Gastrocnemius medialis (tissue), 4 donors: Measurements from ENCODE around the gene CA6. TPM values are rescaled to one million over a fixed set of nuclear protein-coding genes. Genes with fewer than 3 reads are reported as not detected.

Experiments
- ATAC-seq, 2 donors: fragments of 150-250 bp; one replicate each; pipeline ENCODE4 v1.9.1; 2016
- DNase-seq, 2 donors: peaks; one replicate each; pipeline ENCODE4 v3.0.0-alpha.2; 2019
- H3K27ac ChIP-seq, 4 donors: fragments of 200-600 bp; sonication (generic); 1 replicate in 1 of 4; 2 replicates in 3 of 4; pipeline ENCODE4 v1.5.1; 2016 to 2018; ENCODE audit warnings: mild to moderate bottlenecking in 2 of 4, moderate library complexity in 1 of 4
- H3K27me3 ChIP-seq, 3 donors: fragments of 200-600 bp; sonication (generic) in 2 of 3; 1 replicate in 1 of 3; 2 replicates in 2 of 3; pipeline versions ENCODE4 v1.5.1 to v1.6.0; 2016 to 2019; ENCODE audit warnings: mild to moderate bottlenecking in 1 of 3, moderate library complexity in 1 of 3
- H3K36me3 ChIP-seq, 2 donors: fragments of 200-600 bp; sonication (generic) in 1 of 2; one replicate each; pipeline ENCODE4 v1.5.1; 2017 to 2018
- H3K4me1 ChIP-seq, 2 donors: fragments of 200-600 bp; sonication (generic) in 1 of 2; one replicate each; pipeline ENCODE4 v1.5.1; 2016 to 2017; ENCODE audit warnings: mild to moderate bottlenecking in 2 of 2
- H3K4me3 ChIP-seq, 4 donors: fragments of 200-600 bp; sonication (generic) in 3 of 4; 1 replicate in 1 of 4; 2 replicates in 3 of 4; pipeline ENCODE4 v1.5.1; 2016 to 2019; ENCODE audit warnings: mild to moderate bottlenecking in 2 of 4
- H3K9me3 ChIP-seq, 3 donors: fragments of 200-600 bp; sonication (generic) in 2 of 3; 1 replicate in 1 of 3; 2 replicates in 2 of 3; pipeline ENCODE4 v1.5.1; 2016 to 2019
- POLR2A ChIP-seq, 2 donors: fragments of 450-650 bp; IDR thresholded peaks; one replicate each; pipeline ENCODE4 v1.6.1; 2017; ENCODE audit warnings: antibody characterized with exemption in 2 of 2, mild to moderate bottlenecking in 2 of 2, moderate library complexity in 2 of 2
- in situ Hi-C, 4 donors: fragments of 200-750 bp; cut with MboI; loops; one replicate each; pipeline versions ENCODE4 v1.15.0 to v1.8.0; 2017; ENCODE audit warnings: low sequenced_read_pairs in 4 of 4
- intact Hi-C: fragments of 100-400 bp; cut with DNase I; formaldehyde crosslinking; loops from one replicate; pipeline ENCODE4 v1.15.1; 2023; ENCODE audit warnings: low total_unique reads
- total RNA-seq, 4 donors: library from RNA; depleted of rRNA; stranded (reverse); fragments of >200 nt; gene quantifications; one replicate each; pipeline versions ENCODE4 v1.1.0 to v1.2.3, GENCODE V29; 2016
- TF ChIP-seq, protein P1 (sequence below), 5 experiments: fragments of 450-650 bp in 3 of 5; fragments of 200-600 bp in 2 of 5; sonication (generic) in 2 of 5; IDR thresholded peaks in 4 of 5; conservative IDR thresholded peaks in 1 of 5; 1 replicate in 4 of 5; 2 replicates in 1 of 5; pipeline ENCODE4 v1.5.1; 2016 to 2019; ENCODE audit warnings: antibody characterized with exemption in 5 of 5, mild to moderate bottlenecking in 3 of 5, moderate library complexity in 3 of 5

CA6 gene
- total RNA-seq, 4 donors from 2014 or later, result not detected

GRCh38 chr1:8947127-8947691 is 1.5 kb downstream of the CA6 start:
- in situ Hi-C loops, result no loop called here
- H3K27me3 ChIP-seq, result no peaks in the 10 kb centered on the region

GRCh38 chr1:8950309-8950708 is 4.6 kb downstream of the CA6 start:
- TF ChIP-seq, protein P1, sequence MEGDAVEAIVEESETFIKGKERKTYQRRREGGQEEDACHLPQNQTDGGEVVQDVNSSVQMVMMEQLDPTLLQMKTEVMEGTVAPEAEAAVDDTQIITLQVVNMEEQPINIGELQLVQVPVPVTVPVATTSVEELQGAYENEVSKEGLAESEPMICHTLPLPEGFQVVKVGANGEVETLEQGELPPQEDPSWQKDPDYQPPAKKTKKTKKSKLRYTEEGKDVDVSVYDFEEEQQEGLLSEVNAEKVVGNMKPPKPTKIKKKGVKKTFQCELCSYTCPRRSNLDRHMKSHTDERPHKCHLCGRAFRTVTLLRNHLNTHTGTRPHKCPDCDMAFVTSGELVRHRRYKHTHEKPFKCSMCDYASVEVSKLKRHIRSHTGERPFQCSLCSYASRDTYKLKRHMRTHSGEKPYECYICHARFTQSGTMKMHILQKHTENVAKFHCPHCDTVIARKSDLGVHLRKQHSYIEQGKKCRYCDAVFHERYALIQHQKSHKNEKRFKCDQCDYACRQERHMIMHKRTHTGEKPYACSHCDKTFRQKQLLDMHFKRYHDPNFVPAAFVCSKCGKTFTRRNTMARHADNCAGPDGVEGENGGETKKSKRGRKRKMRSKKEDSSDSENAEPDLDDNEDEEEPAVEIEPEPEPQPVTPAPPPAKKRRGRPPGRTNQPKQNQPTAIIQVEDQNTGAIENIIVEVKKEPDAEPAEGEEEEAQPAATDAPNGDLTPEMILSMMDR (IDR thresholded peaks at IDR 0.05 in 4 of 5, conservative IDR thresholded peaks at IDR 0.05 in 1 of 5), result no peak
- TF ChIP-seq POLR2A (IDR thresholded peaks at IDR 0.05), result no peak
- Histone ChIP-seq H3K9me3 (no peaks in the 10 kb centered on the region), H3K36me3 (no peaks in the 10 kb centered on the region), H3K4me3 (no peak overlapping the region), H3K27ac (no peak overlapping the region), H3K4me1 (no peaks in the 10 kb centered on the region), H3K27me3 (no peaks in the 10 kb centered on the region)
- no peak for ATAC-seq
- intact Hi-C loops, result no loop called here
- no peak for DNase-seq
- in situ Hi-C loops, result no loop called here

More at GRCh38 chr1:8947127-8947691, 1.5 kb downstream of the CA6 start:
- ATAC-seq (no peak), DNase-seq (no peak)
- TF ChIP-seq, protein P1 (IDR thresholded peaks at IDR 0.05 in 4 of 5, conservative IDR thresholded peaks at IDR 0.05 in 1 of 5), result no peak
- TF ChIP-seq POLR2A (IDR thresholded peaks at IDR 0.05), result no peak
- Histone ChIP-seq H3K27ac (no peak overlapping the region), H3K4me3 (no peak overlapping the region), H3K4me1 (no peaks in the 10 kb centered on the region), H3K9me3 (no peaks in the 10 kb centered on the region), H3K36me3 (no peaks in the 10 kb centered on the region)
- intact Hi-C loops, result no loop called here

GRCh38 chr1:8951231-8951630 is 5.6 kb downstream of the CA6 start:
- DNase-seq (no peak), ATAC-seq (no peak)
- in situ Hi-C loops, result no loop called here
- no peak overlapping the region for H3K4me3 ChIP-seq
- H3K27ac ChIP-seq, result no peak overlapping the region
- no peaks in the 10 kb centered on the region for H3K36me3 ChIP-seq
- H3K27me3 ChIP-seq, result no peaks in the 10 kb centered on the region
- no peak for TF ChIP-seq POLR2A (IDR thresholded peaks at IDR 0.05)
- TF ChIP-seq, protein P1 (IDR thresholded peaks at IDR 0.05 in 4 of 5, conservative IDR thresholded peaks at IDR 0.05 in 1 of 5), result no peak
- no peaks in the 10 kb centered on the region for H3K9me3 ChIP-seq
- intact Hi-C loops, result no loop called here
- H3K4me1 ChIP-seq, result no peaks in the 10 kb centered on the region

GRCh38 chr1:8955406-8955805 is 9.7 kb downstream of the CA6 start:
- no peaks in the 10 kb centered on the region for H3K4me1 ChIP-seq
- intact Hi-C loops, result no loop called here
- no peaks in the 10 kb centered on the region for H3K27me3 ChIP-seq
- no peaks in the 10 kb centered on the region for H3K36me3 ChIP-seq
- no peak overlapping the region for H3K27ac ChIP-seq
- no peak overlapping the region for H3K4me3 ChIP-seq
- no peaks in the 10 kb centered on the region for H3K9me3 ChIP-seq
- no peak for ATAC-seq
- no peak for TF ChIP-seq POLR2A (IDR thresholded peaks at IDR 0.05)
- TF ChIP-seq, protein P1 (IDR thresholded peaks at IDR 0.05 in 4 of 5, conservative IDR thresholded peaks at IDR 0.05 in 1 of 5), result no peak
- in situ Hi-C loops, result no loop called here
- no peak for DNase-seq
